NOMO-1 (cell line): ENCODE measurements around the gene ZBTB7A.

ENCODE experiments used
- DNase-seq, 2 experiments: peaks; one replicate each; lab custom pipeline; 2025; ENCODE audit not compliant: unreplicated experiment in 2 of 2; lab: John Stamatoyannopoulos, UW

ZBTB7A gene

DNA sequence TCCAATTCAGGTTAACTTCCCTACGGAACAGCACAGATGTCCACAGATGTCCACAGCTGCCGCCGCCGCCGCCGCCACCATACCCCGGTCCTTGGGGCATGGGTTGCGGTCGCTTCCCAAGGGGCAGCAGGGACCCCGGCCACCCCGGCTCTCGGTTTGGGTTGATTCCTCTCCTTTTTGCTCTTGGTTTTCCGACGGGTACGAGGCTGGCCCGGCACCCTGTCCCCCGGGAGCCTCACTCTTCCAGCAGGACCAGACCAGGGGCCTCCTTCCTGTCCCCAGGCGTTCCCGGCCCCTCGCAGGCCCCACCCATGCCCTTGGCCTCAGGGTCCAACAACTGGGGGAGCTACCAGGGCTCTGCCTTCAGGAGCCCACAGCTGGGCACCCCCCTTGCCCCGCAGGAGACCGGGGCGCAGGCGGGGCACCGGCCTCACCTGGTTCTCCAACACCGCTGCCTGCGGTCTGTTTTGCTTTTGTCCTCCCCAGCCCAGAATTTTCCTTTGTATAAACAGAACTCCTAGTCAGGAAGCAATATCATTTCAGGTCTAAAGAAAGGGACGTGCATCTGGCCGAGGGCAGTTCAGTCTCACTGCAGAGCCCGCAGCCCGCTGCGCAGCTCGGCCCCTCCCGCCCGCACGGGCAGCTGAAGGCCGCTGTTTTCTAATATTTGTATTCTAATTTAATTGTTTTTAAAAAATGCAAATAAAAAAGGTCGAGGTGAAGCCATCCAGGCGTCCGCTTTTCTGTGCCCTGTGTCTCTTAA is 27.9 kb downstream of the ZBTB7A start:
- DNase-seq = no peak

DNA sequence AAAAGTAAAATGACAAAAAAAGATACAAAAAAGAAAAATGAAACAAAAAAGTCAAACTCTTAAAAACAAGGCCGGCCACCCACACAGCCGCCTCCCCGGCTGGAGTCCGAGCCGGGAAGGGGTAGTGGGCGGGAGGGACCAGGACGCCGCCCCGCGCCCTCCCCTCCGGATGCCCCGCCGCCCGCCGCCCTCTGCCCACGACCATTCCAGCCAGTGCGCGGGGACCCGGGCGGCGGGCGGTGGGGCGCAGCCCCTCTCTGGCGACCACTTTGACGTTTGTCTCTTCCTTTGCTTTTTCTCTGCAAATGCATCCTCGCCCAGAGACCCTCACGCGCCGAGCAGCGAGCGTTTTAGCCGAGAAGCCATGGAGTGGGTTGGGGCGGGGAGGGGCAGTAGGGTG is 28.6 kb downstream of the ZBTB7A start:
- DNase-seq = no peak

DNA sequence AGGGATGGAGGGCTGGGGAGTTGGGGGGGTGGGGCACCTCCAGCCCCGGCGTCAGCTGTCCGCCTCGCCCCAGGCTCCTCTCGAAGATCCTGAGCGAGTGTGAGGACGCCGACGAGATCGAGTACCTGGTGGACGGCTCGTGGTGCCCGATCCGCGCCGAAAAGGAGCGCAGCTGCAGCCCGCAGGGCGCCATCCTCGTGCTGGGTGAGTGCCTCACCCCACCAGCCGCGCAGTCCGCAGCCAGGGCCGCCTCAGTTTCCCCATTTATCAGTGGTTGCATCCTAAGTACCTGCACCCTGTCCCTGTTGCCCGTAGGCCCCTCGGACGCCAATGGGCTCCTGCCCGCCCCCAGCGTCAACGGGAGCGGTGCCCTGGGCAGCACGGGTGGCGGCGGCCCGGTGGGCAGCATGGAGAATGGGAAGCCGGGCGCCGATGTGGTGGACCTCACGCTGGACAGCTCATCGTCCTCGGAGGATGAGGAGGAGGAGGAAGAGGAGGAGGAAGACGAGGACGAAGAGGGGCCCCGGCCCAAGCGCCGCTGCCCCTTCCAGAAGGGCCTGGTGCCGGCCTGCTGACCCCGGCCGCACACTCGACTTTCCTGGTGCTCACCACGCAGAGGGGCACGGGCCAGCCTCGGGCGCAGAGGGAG is 29.3 kb downstream of the ZBTB7A start:
- DNase-seq = no peak

DNA sequence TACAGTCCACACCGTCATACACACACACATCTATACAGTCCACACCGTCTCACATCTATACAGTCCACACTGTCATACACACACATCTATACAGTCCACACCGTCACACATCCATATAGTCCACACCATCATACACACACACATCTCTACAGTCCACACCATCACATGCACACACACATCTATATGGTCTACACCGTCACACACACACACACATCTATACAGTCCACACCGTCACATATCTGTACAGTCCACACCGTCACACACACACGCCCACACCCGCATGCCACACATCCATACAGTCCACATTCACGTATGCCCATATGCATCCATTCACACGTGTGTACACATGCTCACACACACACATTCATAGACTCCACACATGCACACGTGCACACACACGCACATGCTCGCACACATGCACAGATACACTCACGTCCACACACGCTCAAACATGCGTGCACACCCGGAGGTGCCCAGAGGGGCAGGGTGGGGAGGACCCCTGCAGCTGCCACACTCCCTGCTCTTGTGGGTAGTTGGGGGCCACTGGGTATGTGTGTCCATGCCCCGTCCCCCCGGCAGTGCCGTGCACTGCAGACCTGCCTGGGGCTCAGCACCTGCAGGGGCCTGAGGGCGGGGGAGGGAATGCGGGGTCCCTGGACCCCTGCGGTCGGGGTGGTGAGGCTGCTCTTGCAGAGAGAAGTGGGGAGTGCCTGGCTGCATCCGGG is 30.0 kb downstream of the ZBTB7A start:
- DNase-seq = no peak

DNA sequence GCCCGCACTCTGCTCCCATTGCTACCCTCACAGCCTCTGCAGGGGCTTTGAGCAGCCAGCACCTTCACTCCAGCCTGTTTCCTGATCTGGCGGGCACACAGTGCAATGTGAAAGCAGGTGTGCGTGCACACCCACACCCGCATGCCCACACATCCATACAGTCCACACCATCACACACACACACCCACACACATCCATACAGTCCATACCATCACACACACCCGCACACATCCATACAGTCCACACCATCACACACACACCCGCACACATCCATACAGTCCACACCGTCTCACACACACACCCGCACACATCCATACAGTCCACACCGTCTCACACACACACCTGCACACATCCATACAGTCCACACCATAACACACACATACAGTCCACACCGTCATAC is 31.1 kb downstream of the ZBTB7A start:
- no peak for DNase-seq

DNA sequence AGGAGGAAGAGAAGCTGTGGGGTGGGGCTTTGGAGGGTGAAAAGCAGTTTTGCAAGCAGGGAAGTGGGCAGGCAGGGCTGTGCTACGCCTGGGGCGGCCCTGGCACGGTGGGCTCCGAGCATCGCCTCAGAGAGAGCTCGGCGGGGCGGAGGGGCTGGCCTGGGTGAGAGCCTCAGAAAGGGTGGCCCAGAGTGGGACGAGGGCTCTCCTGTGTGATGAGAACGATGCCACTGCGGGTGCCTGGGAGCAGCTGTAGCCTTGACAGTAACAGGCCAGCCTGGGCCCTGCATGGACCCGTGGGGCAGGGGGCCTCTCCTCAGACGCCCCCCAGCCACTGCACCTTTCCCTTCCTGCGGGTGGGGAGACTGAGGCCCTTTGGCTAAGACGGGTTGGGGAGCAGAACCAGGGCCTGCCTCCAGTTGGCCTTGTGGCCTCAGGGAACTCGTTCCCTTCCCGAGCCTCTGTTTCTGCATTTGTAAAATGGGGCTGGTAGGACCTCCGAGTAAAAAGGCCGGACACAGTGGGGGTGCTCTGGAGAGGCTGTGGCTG is 31.6 kb downstream of the ZBTB7A start:
- no peak for DNase-seq

DNA sequence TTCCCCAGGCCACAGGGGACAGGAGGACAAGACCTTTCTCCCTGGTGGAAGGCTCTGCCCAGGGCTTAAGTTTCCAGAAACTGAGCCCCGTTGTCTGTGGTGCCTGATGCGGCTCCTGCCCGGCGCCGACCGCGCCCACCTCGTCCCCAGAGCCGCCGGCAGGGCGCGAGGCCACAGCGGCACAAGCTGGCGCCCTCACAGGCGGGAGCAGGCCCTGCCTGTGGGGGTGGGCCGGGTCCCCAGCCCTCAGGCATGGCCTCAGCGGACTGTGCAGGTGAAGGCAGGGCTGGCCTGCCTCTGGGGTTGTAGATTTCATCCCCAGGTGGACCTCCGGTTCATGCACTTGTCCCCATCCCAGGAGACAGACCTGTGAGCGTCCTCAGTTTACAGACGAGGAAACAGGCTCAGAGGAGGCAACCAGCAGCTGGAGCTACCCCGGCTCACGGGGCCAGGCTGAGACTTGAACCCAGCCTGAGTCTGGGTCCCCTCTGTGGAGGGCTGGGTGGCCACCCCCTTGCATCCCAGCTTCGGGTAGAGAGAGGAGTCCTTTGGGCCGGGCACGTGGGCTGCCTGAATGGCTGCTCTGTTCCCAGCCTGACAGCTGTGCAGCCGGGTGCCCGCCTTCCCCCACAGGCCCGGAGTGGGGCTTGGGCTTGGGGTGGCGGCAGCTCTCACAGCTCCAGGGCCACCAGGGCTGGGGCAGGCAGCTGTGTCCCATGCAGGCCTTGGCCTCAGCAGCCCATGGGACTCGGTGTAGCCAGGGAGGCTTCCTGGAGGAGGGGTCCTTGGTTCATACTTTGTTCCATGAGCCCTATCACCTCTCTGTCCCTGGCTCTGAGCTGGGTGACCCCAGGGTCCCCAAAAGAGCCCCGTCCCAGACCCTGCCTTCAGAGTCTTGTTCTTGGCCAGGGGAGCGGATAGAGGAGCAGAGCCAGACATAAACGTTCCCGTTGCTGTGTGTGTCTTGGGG is 32.4 kb downstream of the ZBTB7A start:
- DNase-seq = no peak

DNA sequence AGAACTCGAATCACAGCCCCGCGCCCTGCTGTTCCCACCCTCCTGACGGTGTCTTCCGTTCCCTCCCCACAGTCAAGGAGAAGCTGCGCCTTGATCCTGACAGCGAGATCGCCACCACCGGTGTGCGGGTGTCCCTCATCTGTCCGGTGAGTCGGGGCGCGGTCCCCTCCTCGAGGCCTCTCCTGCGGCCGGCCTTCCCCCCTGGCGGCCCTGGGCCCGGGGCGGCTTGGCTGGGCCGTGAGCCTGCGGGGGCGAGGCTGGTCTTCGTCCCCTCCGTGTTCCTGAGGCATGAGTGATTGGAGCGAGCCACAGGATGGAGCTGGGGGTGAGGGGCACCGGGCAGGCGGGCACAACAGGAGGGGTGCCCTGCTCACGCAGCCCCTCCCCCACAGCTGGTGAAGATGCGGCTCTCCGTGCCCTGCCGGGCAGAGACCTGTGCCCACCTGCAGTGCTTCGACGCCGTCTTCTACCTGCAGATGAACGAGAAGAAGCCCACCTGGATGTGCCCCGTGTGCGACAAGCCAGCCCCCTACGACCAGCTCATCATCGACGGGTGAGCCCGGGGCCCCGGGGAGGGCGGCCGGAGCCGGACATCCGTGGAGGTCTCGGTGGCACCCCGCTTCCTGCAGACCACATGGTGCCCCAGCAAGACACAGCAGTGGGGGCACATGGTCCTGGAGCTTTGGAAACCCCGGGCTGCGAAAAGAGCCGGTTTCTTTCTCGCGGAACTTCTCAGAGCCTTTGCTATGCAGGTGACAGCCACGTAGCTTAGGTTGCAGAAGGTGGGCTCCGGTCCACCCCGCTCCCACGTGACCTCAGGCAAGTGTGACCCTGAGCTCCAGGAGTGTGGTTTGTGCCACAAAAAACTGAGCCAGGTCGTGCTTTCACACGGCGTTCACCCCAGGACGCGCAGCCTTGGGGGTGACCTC is 33.4 kb downstream of the ZBTB7A start:
- no peak for DNase-seq

DNA sequence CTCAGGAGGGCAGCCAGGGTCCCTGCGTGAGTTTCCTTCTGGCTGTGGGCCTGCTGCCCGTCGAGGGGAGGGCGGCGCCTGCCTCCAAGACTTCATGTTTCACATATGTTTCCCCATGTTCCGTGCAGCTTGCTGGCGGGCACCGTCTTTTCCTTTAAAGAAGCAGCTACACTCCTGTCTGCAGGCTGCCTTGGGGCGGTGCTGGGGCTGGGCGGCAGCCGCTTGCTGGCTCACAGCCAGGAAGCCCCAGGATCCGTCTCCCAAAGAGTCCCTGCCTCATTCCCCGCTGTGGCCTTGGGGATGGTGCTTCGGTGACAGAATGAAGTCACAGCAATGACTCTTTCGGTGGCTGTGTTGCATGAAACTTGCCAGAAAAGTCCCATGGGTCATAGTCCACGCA is 34.3 kb downstream of the ZBTB7A start:
- no peak for DNase-seq

DNA sequence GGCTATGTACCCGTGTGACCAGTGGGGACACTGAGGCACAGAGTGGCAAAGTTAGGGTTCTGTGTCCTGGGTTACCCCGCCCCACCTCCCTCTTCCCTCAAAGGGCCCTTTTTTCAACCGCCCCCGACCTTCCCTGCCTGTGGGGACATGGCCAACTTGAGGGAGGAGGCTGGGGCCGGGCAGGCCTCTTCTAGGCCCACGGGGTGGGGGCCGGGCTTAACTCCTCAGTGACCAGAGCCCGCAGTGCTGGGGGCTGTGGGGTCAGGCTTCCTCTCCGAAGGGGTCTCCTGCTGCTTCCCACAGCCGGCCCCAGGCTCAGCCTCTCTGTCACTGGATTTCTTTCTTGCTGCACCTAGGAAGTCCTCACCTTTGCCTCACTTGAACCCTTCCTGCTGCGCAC is 35.3 kb downstream of the ZBTB7A start:
- DNase-seq = no peak

DNA sequence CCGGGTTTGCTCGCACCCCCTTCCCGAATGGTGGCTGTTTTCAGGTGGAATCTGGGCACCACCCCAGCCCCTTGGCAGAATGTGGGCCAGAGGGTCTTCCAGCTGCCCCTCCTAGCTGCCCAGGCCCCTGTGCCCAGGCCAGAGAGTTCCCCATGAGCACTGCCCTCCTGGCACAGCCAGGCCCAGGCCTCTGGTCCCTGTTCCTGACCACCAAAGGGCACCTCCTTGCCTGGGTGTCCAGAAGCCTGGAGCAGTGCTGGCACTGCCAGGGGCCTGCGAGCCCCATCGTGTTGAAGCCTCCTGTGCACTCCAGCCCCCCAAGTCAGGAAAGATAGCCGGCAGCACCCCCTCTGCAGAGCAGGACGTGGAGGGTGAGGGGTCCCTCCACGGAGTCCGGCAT is 35.7 kb downstream of the ZBTB7A start:
- no peak for DNase-seq

DNA sequence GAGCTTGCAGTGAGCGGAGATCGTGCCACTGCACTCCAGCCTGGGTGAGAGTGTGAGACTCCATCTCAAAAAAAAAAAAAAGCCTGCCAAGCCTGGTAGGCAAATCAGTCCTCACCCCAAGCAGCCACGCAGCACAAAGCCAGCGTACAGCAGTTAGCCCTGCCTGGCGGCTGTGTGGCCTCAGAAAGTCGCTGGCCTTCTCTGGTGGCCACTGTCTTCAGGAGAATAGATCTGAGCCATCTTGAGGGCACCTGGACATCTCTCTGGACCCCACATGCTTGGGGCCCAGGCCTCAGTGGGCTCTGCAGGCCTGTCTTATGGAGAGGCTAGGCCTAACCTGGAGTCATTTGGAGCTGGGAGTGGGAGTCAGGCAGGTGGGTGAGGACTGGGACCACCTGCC is 36.1 kb downstream of the ZBTB7A start:
- no peak for DNase-seq

DNA sequence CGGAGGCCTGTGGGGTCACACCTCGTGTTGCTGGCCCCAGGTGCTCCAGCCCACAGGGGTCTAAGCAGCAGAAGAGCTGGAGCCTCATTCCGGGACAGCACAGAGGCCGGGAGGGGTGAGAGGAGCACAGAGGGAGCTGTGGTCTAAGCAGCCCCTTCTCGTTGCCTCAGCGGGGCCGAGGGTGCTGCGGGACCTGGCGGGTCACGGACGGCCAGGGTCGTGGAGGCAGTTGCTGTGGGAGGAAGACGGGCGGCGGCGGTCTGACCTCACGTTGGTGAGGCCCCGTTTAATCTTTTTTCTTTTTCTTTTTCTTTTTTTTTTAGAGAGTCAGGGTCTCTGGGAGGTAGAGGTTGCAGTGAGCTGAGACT is 37.5 kb downstream of the ZBTB7A start:
- DNase-seq = no peak

DNA sequence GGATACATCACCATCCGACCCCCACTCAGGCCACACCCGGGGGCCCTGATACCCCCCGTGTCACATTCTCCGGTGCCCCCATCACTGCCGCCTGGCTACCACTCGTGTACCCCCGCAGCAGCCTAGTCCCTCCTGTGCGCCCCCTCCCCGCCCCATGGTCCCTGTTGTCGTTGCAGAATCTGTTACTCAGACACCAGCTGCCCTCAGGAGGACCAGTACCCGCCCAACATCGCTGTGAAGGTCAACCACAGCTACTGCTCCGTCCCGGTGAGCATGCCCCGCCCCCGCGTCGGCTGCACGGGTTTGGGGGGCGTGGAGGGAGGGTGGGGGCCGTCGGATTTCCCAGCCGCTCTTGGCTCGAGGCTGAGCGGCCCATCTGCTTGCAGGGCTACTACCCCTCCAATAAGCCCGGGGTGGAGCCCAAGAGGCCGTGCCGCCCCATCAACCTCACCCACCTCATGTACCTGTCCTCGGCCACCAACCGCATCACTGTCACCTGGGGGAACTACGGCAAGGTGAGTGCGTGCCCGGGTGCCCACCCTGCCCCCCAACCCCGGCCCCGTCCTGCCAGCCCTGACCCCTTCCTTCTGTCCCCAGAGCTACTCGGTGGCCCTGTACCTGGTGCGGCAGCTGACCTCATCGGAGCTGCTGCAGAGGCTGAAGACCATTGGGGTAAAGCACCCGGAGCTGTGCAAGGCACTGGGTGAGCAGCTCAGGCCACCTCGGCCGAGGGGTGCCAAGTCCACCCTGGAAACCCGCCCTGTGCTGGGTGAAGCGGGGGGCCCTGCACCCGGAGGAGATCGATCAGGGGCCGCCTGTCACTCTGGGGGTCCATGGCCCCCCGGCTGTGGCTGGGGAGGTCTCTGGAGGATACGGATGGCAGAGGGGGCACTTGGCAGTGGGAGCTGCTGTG is 38.1 kb downstream of the ZBTB7A start:
- no peak for DNase-seq

DNA sequence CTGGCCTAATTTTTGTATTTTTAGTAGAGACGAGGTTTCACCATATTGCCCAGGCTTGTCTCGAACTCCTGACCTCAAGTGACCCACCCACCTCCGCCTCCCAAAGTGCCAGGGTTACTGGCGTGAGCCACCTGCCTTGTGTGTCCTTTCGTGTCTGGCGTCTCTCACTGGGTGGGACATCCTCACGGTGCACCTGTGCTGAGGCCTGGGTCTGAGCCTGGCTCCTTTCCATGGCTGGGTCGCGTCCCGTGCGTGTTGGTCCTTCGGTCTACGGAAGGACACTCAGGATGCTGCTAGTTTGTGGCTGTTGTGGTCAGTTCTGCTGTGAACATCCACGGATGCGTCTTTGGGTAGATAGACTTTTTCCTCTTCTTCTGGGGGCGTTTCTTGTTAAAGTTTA is 39.6 kb downstream of the ZBTB7A start:
- no peak for DNase-seq

DNA sequence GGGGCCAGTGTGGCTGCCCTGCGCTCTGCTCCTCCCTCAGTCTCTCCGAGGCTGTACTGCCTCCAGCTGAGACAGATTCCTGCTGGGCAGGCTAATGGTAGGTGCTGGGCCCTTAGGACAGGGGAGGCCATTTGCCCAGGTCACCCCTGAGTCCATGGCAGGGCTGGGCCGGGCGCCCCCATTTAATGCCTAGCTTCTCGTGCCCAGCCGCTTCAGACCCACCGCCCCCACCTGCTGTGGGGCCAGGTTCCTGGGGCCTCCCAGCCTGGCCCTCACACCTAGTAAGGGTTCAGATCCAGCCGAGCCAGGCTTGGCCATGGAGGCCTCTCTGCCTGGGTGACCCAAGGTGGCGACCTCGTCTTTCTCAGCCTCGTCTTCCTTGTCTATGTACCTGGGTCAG is 41.4 kb downstream of the ZBTB7A start:
- no peak for DNase-seq

DNA sequence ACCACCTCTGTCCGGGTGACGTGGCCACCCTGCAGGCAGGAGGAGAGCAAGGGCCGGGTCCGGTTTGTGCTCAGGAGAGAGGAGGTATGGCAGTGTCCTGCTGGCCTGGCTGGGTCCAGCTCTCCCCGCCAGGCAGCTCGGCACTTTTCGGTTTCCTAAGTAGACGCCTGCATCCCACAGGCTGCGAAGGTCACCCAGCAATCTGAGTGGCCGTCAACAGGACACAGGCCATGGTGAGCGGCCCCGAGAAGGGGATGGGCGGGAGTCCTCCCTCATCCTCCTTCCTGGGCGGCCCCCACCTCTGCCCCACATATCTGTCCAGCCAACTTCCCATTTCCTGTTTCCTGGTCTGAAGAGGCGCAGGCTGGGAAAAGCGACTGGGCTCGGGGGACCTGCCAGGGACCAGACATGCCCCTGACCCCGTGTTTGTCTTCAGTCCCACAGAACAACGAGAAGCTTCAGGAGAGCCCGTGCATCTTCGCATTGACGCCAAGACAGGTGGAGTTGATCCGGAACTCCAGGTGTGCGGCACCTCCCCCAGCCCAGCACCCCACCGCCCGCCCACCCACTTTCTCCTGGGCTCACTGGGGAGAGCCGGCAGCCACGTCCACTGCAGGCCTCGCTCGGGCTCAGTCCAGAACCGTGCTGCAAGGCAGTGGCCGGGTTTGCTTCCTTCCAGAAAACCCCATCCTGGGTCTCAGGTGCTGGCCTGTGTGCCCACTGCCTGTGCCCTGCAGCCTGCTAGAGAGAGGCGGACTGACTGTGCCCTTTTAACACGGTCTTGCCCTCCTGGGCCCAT is 42.9 kb downstream of the ZBTB7A start:
- no peak for DNase-seq

DNA sequence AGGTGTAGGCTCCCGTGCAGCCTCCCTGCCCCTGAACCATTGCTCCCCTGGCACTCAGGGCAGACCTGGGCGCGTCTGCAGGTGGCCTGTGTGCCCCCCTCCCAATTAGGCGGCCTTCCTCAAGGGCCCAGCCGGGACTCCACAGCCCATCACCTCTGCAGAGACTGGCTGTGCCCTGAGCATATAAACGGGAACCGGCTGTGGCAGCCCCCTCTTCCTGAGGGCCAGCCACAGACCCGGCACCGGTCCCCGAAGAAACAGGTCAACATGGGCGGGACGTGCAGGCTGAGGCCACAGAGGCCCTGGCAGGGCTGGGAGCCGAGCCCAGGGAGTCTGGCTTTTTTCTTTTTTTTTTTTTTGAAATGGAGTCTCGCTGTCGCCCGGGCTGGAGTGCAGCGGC is 47.1 kb downstream of the ZBTB7A start:
- DNase-seq = no peak
